GM18511 (cell line): ENCODE results near the gene CDCA5.

Experiments used
- ATAC-seq: cut with Tn5 transposase; IDR thresholded peaks from one replicate; pipeline ENCODE4 v1.9.1; 2021; ENCODE audit warnings: mild to moderate bottlenecking, moderate library complexity; ENCODE audit not compliant: unreplicated experiment

Gene CDCA5

DNA sequence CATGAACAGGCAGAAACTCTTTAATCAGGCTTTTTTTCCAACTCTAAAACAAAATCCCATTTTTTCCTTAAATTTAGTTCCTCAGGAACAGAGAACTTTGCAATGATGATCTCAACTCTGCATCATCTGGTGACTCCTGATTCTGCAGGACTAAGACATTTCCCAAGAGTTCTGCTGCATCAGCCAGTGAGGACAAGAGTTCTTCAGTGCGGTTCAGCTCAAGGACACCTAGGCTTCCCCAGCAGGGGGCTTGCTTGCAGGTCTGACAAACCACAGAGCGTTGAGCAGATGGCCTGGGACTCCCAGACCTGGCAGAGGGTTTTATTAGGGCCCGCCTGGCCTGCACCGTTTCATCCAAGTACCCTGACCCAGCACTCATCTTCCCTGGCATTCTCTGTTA, 6.4 kb downstream of the CDCA5 start:
- no peak for ATAC-seq

GRCh38 chr11:65072631-65072966, 11.2 kb downstream of the CDCA5 start:
- ATAC-seq = no peak

DNA sequence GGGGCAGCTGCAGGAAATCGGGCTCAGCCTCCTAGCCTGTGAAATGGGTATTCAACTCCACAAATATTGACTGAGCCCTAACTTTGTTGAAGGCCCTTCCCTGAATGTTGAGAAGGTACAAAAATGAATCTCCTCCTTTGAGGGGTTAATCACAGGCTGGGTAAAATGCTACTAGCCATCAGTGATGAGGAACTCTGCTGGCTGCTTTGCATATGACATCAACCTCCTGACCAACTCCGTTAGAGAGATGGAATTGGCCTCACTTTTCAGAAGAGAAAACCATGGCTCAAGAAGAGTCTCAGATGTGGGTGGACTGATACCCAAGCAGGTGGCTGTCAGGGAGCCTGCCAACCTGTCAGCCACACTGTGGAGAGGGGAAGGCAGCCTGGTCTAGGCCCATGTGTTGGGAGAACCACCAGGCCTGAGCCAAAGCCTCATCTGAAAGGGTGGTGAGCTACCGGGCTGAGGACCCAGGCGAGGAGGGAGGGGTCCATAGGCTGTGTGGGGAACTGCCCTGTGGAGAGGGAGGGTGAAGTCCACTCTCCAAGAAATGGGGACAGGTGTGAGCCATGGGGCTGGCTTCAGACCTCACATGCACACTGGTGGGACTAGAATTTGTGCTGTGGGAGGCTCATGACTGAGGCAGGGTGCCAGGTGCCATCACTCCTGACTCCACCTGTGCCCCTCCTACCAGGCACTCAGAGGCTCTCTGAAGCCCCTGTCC, 11.8 kb downstream of the CDCA5 start:
- no peak for ATAC-seq

DNA sequence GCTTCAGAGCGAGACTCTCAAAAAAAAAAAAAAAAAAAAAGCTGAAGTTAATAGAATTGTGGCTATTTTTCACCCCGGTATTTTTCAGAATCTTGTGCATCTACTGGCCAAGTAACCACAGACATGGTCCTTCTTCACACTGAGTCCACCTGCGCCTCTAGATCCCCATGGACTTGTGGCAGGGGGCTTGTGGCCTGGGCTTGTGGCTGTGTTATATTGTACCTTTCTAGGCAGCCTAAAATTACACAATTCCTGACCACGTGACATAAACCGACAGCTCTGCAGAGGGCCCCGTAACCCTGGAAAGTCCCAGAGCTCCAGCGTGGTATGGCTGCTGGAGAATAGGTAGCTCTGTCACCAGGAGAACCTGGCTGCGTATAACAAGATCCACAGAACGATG, 14.6 kb downstream of the CDCA5 start:
- no peak for ATAC-seq

- no peak for ATAC-seq
Observed at GRCh38 chr11:65067446-65067845, 16.4 kb downstream of the CDCA5 start.

DNA sequence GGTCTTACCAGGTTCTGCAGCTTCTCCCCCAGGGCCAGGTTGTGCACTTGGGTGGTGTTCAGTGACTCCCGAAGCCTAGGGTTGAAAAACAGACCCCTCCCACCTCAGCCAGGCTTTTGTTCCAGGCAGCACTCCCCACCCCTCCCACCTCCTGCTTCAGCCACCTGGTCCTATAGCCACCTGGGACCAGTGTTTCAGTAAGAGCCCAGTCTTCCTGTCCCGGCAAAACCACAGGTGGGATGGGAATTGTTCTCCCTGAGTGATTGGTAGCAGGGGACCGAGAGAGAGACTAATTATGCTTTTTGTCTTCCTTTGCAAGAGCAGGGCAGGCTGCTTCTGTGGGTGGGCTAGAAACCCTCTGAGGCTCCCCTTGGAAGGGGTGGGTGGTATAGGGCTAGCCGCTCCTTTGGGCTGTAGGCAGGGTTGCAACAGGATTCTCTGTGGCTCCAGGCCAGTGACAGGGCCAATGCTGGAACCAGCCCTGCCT, 17.0 kb downstream of the CDCA5 start:
- ATAC-seq = no peak

GRCh38 chr11:65066315-65066714, 17.5 kb downstream of the CDCA5 start:
- ATAC-seq = no peak

- ATAC-seq = no peak
Observed at GRCh38 chr11:65065851-65066250, 18.0 kb downstream of the CDCA5 start.

- no peak for ATAC-seq
Observed at GRCh38 chr11:65064847-65065240, 19.0 kb downstream of the CDCA5 start.

DNA sequence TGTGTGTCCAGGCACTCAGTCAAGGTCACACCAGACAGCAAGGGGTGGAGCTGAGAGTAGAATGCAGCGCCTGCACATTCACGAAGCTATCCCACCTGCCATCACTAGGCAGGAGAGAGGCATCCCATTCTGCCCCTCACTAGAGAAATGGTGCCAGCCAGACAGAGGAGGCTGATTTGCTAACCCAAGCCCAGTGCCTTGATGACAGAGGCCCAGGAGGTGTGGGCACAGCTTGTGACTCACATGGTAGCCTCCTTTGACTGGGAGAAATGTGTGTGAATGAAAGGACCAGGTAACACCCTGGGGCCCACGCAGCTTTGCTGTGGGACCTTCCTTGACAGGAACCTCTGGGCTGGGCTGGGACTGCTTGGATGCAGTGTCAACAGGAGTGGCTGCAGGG, 20.3 kb downstream of the CDCA5 start:
- no peak for ATAC-seq

DNA sequence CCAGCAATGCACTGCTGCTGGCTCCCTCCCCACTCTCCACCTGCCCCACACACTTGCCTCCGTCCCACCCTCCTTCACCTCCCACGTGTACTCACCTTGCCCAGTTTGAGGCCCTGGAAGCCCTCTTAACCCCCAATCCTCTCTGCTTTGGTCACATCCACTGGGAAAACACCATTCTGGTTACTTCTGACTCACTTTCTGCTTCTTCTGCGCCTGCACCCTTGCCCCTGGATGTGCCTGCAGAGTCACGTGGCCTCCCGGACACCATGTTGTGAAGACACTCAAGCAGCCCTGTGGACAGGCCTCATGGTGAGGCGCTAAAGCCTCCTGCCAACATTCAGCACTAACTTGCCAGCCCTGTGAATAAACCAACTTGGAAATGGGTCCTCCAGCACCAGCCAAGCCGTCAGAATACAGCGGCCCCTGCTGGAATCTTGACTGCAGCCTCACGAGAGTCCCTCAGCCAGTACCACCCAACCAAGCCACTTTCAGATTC, 22.9 kb downstream of the CDCA5 start:
- no peak for ATAC-seq

GRCh38 chr11:65059959-65060824, 23.6 kb downstream of the CDCA5 start:
- no peak for ATAC-seq

GRCh38 chr11:65059523-65059922, 24.3 kb downstream of the CDCA5 start:
- no peak for ATAC-seq

DNA sequence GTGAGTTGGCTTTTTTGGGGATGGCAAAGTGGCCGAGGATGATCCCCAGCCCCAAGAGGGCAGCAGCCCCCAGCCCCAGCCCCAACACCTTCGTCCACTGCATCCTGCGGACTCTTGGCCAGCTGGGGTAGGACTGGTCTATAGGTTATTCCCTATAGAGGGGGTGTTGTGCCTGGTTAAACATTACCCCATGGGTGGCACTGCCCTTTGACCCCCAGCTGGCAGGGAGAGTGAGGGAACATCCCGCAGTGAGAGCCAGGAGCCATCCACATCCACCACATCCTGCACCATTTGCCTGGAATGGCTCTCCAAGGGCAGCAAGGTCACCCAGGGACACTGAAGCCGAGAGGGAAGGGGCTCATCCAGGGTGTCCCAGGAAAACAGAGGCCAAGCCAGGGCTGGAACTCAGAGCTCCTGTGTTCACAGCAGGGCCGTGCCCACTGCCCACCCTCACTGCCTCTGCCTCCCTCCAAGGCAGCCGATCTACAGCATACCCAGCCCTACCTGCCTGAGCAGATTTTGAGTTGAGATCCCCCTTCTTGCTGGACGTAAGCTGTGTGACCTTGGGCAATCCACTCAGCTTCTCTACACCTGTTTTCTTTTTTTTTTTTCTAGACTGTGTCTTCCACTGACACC, 25.3 kb downstream of the CDCA5 start, which contains the start of gene NAALADL1:
Gene NAALADL1 (minus strand): TSS at position 135 of the 636 bp plus-strand sequence. CDS start 32 bp downstream, at position 103.
- no peak for ATAC-seq

DNA sequence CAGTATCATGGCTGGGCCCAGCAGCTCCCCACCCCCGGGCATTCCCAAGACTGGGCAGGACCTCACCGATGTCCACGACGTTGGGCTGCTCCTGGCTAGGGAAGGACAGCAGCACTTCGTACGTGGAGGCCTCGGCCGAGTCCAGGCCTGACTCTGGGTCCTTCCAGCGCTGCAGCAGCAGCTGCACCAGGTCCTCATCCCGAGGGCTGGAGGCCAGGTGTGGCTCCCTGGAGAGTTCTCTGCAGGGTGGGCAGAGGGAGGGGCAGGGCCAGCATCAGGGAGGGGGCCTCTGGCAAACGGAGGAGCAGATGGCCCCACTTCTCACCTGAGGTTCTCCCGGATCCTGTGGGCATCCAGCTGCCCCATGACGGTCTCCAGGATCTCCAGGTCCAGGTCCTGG, 25.8 kb downstream of the CDCA5 start:
- no peak for ATAC-seq

DNA sequence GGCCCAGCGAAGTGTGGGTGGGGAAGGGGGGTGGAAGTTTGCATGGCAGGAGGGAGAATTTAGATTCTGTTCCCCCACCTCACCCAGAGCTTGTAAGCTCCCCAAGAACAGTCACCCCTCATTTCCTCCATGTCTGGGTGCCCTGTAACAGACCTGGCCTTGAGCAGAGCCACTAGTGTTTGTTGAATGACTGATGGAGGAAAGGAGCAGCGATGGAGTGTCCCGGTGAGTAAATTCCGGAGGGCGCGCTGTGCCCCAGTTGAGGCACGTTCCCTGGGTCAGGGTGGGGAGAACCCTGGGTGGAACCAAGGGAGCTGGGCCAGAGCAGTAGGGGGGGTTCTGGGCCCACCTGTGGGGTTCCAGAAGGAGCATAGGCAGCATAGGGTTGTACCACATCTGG, 26.3 kb downstream of the CDCA5 start:
- ATAC-seq = no peak

DNA sequence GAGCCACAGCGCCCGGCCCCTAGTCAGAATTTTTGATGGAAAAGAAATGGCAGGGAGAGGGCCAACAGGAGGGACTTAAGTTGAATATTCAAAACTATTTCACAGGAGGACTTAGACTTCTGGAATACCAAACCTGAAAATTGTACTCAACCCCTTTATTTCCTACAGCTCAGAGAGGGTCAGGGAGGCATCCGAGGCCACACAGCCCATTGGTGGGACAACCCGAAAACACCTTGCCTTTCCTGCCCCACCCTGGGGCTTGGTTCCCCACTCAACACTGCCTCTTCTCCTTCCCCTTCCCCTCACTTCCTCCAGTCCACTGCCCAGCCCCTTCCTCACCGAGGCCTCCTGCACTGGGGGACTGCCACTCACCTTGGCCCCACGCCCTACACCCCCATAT, 26.8 kb downstream of the CDCA5 start:
- no peak for ATAC-seq

- ATAC-seq = no peak
Observed at GRCh38 chr11:65055538-65055937, 28.3 kb downstream of the CDCA5 start.

GRCh38 chr11:65053827-65054508, 29.9 kb downstream of the CDCA5 start:
- ATAC-seq = no peak

GRCh38 chr11:65051398-65051858, 32.4 kb downstream of the CDCA5 start:
- no peak for ATAC-seq
